ENCODE data around the gene ANO4.

ANO4 gene

DNA sequence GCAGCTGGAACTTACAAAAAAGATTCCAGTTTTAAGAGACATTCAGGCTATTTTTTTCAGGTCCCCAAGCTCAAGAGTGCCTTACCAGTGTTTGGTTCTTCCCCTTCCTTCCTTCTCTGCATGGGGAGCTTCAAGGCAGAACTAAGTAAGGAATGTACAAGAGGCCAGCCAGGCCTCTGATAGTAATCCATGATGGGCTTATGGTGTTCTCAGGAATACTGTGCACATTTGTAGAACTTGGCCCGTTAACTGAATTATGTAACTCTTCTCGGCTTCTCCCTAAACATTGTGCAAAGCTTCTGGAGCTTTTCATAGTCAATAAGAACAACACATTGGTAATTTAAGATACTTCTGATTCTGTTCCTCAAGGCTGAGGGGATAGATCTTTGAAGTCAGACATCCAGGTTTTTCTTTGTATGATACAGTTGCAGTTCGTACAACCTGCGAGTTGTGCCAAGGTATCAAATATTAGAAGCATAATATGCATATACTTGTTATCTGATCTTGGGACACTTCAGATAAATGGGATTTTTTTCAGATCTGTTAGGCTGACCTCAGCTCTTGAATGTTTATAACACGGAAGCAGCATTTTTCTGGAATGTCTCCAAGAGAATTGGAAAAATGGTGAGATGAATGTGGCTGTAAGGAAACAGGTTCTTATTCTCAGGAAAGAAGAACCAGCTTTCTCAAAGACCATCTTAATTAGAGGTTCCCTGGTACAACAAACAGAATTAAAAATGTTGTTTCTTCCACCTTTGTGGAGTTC, 148.6 kb downstream of the ANO4 start:
- TF ChIP-seq CTCF (IDR thresholded peaks at IDR 0.05): no peak

DNA sequence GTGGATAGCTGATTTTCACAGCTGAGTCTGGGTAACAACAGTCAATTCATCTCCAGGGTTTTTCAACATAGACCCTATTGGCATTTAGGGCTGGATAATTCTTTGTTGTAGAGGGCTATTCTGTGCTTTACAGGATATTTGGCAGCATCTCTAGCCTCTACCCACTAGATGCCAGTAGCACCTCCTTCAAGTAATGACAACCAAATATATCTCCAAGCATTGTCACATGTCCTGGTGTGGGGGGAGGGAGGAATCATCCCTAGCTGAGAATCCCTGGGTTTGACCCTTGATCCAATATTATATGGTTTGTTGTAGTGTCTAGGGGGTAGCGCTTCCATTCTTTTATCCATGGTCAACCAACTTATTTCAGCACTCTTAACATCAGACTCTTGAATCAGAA, 157.2 kb downstream of the ANO4 start:
- TF ChIP-seq CTCF (IDR thresholded peaks at IDR 0.05): no peak; the same call in 1 of the 2 replicates

DNA sequence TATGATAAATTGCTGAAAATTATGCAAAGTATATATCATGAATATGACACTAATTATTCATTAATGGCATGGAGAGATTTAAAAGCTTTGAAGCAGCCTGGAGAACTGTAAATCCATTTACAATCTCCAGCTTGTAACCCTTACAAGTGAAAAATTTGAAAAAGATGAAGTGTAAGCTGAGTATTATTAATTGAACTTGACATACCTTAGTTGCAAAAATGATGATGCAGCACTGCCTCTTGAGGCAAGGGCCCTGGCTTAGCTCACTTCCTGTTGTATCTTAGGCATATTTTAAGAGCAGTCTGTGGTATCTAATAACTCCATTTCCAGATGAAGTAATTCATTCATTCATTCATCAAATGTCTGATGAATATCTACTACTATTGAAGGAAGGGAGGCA, 158.6 kb downstream of the ANO4 start:
- no peak for TF ChIP-seq CTCF (IDR thresholded peaks at IDR 0.05)

GRCh38 chr12:100953677-100954076, 159.1 kb downstream of the ANO4 start:
- no peak for TF ChIP-seq CTCF (IDR thresholded peaks at IDR 0.05)

DNA sequence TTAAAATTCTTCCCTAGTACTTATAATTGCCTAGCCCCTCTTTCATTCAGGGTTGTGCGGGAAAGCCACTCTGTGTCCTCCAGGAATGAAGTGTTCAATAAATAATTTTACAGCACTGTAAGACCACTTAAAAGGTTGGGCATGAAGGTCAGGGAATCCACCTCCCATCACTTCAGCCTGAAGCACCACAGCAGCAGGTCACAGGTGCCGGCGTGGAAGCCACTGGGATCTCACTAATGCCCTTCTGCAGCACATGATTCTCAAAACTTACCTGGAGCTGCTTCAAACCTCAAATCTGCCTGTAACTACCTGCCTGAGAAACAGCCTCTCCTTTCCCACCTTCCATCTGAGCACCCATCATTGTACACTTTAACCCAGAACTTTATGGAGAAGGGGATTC, 159.5 kb downstream of the ANO4 start:
- no peak for TF ChIP-seq CTCF (IDR thresholded peaks at IDR 0.05)

- TF ChIP-seq CTCF (IDR thresholded peaks at IDR 0.05): no peak
These were observed 160.6 kb downstream of the ANO4 start for GRCh38 chr12:100955139-100955538.

GRCh38 chr12:100956311-100956852, 161.8 kb downstream of the ANO4 start:
- TF ChIP-seq CTCF (IDR thresholded peaks at IDR 0.05): no peak

Data from LNCAP (cell line).